ENCODE results near the gene COBL.

Gene COBL

GRCh38 chr7:51034521-51035264 lies 281.9 kb downstream of the COBL start:
- DNase-seq = no peak

GRCh38 chr7:51033727-51034520 lies 282.7 kb downstream of the COBL start:
- DNase-seq = no peak

DNA sequence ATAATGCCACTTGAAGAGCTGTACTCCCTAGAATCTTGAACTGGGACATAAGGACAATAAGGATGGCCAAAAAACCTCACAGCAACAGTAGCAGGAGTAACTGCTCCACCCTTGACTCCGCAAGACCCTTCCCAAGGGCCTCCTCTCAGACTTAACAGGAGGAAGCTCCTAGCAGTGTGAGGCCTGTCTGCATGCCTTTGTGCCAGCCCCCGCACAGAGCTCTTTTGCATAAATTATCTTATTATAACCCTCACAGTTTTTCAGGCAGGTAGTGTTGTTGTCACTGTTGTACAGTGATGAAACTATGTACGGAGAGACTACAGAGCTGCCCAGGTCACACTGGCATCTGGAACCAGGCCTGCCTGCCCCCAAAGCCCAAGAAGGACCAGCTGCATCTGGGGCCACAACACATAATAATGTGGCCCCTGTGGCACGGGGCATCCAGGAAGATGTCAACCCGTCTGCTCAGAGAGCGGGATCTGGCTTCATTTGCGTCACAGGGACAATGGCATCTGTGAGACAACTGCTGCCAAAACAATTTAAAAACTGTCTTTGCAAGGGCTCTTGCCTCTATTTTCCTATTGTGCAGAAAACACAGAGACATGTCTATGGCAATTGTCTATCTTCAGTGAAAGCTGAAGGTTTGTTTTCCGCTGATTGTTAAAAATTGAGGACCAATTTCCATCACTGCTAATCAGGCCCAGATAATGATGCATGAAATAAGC lies 284.7 kb downstream of the COBL start:
- DNase-seq = no peak

DNA sequence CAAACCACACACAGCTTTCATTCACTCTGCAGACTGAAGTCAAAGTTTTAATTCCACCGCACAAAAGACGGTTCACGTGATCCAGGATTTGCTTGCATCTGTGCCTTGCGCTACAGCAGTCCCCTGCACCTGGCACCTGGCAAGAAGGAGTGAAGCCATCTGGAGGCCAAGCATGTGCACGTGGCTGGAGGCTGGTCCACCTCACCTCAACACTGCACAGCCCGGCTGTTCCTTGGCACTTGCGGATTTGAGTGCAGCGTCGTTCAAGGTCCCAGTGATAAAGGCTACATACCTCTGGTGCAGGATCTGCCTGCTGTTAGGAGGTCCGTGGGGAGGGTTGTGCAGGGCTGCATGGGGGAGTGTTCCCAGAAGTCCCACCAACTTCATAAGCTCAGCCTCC lies 285.4 kb downstream of the COBL start:
- DNase-seq = no peak

DNA sequence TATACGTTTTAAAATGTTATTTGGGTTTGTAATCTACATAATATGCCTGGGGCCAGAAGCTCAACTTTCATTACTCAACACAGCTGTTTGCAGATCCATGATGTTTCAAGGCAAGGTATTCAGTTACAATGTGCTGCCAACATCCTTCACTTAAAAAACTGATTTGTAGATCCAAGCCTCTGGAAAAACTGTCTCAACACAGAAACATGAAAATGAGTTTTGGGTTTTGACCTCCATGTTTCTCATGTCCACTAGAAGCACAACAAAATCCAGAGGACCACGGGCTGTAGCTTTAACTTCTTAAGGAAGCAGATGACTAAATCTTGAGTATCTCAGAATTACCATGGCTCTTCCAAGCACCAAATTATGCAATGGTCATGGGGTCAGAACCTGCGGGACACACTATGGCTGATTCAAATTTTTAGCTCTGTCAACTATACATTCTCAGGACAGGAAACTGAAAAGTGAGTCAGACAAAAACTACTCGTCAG lies 286.9 kb downstream of the COBL start:
- DNase-seq = no peak

DNA sequence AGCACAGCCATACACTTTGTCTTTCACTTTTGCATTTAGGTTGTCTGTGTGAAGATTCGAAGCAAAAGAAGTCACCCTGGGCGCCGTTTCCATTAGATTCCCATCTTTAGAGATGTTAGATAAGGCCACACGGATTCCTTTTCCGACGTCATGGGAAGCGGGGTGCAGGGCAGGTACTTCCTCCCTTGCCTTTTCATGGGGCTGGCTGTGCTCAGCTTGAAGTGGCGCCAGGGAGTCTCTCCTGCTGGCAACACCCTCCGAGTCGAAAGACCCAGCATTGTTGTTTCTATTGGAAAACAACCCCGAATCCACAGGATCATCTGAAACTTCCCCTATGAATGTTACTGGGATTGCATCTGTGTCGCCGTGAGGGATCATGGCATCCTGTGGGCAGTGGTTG lies 287.5 kb downstream of the COBL start:
- no peak for DNase-seq

- no peak for DNase-seq
These were observed 288.4 kb downstream of the COBL start for GRCh38 chr7:51027935-51028830.

DNA sequence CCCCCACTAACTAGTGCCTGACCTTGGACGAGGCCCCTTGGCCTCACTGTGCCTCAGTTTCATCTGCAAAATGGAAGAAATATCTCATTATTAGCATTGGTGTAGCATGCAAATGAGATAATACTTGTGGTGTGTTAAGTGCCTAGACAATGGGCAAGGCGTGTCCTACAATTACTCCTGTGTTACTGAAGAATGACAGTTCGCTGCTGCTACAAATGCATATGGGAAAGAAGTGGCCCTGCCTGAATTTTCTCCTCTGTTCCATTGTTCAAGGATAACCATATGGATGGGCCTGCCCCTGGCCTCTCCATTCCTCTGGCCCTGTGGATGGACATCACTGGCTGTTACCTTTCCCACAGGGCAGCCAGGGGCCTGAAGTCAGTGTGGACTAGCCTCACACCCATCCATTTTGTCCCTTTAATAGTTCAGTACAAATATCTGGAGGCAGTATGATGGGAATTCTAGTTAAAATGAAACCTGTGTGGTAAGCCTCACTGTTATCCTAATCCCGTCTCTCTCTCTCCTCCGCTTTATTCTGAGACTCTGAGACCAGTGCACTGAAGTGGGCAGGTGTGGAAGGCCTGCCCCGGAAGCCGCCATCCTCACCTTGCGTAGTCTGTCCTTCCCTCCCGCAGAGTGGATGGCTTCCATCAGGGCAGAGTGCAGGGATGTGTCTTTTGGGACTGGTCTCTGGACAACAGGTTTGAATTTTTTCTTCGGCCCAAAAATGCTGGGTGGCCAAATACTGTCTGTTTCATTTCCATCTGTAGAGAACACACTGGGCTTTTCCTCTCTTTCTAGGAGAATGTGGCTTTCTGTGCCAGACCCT lies 289.3 kb downstream of the COBL start:
- DNase-seq = no peak

- DNase-seq = no peak
These were observed 290.3 kb downstream of the COBL start for GRCh38 chr7:51026341-51026740.

DNA sequence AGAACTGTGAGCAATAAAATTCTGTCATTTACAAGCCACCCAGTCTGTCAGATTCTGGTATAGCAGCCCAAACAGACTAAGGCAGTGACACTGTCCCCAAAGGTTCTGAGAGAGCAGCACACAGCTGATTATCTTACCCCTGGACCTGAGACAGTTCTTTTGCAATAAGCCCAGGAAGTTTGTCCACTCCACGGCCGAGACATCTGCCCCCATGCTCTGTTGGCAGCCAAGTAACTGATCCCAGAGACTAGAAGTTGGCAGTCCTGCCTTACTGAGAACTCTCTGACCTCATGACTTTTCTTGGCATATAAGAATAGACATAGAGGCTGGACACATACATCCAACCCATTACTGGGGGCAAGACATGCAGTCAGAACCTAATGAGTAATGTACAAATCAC lies 290.9 kb downstream of the COBL start:
- no peak for DNase-seq

- no peak for DNase-seq
These were observed 291.7 kb downstream of the COBL start for GRCh38 chr7:51024867-51025266.

GRCh38 chr7:51023547-51023946 lies 293.1 kb downstream of the COBL start:
- DNase-seq = no peak

DNA sequence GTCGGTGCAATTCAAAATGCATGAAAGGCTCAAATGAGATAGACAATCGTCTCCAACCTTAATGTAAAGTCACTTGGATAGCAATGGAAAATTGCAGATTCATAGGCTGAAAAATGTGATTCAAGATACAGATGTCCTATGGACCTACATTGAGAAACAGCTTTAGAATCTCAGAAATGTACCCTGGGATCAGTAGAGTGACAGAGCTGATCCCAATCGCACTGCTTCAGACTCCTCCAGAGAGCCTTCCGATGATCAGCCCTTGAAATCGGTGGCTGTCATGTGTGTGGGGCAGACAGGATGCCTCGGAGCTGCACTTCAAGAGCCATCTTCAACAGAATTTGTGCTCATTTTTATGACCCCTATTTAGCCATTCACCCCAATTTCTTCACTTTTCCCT lies 293.8 kb downstream of the COBL start:
- DNase-seq = no peak

DNA sequence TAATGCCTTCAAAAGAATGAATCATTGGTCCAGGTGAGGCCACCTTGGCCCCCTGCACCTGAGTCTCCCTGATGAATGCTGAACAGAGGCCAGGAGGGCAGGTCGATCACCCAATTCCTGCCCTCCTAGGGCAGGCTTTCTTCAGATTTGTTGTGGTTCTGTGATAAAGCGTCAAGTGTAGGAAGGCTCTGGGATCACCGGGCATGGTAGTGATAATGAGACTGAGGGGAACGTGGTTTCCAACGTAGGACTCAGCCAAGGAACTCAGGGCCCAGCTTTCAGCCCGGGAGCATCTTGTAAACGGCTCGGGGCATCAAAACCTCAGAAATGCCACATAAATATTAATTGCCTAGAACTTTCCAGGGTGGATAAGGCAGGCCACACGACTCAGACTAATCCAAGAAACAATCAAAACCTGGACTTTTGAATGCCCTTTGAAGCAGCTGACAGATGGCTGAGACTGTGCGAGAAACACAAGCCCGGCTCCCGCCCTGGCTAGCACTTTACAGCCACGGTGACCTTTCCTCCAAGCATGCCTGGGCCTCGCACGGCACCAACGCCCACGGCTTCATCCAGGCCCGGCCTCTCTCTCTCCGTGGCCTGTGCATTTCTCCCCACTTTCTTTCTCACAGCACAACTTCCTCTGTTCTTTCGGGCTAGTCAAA lies 294.6 kb downstream of the COBL start:
- DNase-seq = no peak

DNA sequence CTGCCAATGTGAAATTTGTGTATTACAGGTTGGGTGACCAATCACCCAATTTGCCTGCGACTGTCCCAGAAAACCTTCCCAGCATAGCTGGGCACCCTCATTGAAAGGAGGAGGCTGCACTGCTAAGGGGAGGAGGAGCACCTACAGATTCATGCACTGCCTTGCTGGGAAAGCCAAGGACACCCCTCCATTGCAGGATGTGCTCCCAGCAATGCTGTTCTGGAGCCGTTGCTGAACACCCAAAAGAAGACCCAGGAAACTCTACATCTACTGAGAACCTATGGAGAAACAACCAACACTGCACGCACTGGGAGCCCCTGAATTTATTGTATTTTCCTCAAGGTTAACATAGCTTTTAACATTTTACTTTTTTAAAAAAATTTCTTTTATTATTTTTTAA lies 295.7 kb downstream of the COBL start:
- DNase-seq = no peak

DNA sequence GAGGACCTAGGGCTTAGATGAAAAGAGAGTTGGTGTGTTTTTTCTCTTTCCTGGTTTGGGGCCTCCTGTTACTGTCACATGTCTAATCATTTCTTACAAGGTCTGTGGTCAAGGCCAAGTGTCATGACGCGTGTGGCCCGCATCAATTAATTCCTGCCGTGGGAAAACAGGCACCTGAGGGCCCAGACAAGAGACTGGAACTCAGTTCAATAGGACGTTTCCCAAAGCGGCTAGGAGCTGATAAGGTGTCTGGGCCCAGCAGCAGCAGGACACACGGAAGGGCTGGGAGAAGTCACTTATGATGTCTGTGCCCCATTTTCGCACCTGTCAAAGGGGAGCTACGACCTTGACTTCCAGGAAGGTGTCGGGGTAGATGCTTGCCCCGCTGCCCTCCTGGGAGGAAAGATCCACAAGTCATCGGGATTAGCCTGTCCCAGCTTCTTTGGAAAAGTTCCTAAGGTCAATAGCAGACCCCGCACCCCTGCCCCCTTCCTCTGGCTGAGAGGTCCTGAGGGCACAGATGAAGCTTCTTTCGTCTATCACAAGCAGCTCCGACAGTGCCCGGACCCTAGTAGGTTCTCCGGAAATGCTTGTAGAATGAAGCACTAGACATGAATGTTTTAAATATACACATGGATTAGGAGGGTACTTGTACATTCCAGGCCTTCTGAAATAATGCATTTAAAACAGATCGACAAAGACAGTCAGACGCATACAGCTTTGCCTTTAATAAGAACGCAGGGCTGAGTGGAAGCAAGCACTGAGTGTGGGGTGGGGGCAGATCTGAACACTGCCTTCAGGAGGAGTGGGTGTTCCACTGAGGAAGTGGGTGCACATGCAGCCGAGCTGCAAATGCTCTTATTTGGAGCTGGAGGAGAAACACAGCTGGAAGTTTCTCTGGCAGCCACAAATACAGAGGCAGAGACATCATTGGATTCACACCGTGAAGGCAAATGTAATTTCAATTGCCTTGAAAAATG lies 296.4 kb downstream of the COBL start:
- no peak for DNase-seq

GRCh38 chr7:51019191-51019844 lies 297.3 kb downstream of the COBL start:
- DNase-seq = no peak

DNA sequence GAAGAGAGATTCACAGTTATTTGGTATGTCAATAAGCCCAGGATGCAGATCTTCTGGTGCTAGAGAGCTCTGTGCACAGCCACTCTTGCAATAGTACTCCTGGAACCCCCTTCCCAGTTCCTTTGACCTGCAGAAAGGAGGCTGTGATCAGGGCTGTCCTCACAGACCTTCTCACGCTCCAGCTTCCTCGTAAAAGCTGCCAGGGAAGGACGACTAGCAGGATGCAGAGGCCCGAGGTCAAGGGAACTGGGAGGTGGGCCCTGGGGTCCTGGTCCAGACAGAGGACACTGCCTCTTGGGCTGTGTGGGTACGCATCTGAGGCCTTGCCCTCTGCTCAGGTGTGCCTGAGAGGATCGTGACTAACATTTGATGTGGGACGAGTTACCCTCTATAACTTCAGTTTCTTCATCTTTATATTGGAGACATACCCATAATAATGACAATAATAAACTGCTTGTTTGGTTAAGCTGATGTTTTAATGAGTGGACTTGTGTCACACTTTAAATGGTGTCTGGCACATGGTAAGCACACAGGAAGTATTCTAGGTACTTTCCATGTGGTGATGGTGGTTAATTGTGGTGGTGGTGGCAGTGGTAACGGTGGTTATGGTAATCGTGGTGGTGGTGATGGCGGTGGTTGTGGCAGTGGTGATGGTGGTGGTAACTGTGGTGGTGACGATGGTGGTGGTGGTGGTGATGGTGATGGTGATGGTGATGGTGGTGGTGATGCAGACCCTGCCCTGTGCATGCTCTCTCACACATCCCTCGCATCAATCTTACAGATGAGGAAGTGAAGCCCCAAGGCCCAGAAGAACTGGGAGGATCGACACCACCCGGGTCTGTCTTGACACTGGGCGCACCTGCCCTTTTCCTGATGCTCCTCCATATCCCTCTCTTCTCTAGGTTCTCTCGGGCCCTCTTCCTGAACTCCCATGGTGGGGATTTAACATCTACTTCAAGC lies 298.8 kb downstream of the COBL start:
- DNase-seq = no peak

Measured in CD4-positive, alpha-beta T cell treated with Interferon gamma for 1 hour (primary cell).